Suppressor macrophage treated with lipopolysaccharide for 4 hours (primary cell): ENCODE data around the gene OLFM1.
A peak's percentile ranks its signal among the peaks of the same experiment; 100 is the strongest.
"Not testable (repeated sequence)": the region's sequence is repeated elsewhere in the genome, so short reads cannot be mapped to it uniquely, and the experiment has no call there.

Experiments used
- DNase-seq: peaks from one replicate; pipeline ENCODE4 v3.0.0-alpha.2; 2020

The OLFM1 gene

DNA sequence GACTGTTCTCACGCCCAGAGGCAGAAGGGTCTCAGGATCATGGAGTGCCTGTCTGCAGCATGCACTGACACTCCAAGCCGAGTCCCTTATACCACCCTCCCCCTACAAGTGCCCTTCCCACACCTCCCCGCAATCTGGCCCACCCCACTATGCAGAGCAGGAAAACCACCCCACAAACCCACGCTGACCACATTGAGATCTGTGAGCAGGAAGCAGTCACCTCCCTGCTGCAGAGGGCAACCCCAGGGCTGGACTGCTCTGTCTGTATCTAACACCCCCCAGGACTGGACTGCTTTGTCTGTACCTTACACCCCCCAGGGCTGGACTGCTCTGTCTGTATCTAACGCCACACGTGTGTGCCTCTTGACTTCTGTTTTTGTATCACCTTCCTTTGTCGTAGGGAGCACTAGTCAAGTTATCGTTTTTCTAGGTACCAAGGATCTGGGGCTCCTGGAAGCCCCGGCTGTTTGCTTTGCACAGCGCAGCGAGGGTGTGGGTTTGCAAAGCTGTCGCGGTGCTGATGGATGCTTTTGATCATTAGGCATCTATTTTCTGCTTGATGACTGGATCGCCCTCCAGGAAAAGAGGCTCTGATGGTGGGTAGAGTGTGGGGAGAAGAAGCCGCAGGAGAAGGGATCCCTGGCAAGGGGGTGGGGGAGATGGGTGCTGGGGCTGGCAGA, 21.5 kb downstream of the OLFM1 start:
- DNase-seq = no peak

DNA sequence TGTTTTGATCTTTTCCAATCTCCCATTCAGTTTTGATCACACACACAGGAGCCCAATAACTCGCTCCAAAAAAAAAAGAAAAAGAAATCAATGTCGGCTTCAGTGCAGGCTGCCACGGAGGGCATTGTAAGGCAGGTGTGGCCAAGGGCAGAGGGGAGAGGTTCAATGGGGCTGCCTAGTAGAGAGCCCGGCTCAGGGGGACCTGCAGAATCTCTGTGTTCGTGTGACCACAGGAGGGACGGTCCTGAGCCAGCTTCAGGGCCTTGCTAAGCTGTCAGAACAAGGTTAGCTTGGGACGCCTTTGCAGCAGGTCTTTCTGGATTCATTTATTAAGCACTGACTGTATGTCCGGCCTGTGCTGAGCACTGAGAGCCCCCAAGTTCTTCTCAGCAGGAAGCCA, 22.2 kb downstream of the OLFM1 start:
- no peak for DNase-seq

DNA sequence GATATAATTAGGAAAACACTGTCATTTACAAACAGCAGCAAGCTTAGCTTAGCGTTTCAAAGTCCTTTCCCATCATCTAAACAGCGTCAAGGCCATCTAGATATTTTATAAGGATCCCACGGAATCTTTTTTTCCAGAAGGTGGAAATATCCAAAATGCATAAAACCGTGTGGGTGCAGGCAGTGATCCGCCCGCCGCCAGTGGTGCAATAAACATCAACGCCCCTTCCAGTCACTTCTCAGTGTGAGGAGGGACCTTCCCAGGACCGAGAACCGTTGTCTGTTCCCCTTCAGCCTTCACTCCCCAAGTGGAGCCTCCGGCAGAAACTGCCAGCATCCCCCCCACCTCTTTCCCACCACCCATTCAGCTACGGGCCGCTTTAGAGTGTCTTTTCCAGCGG, 22.9 kb downstream of the OLFM1 start:
- DNase-seq = no peak

DNA sequence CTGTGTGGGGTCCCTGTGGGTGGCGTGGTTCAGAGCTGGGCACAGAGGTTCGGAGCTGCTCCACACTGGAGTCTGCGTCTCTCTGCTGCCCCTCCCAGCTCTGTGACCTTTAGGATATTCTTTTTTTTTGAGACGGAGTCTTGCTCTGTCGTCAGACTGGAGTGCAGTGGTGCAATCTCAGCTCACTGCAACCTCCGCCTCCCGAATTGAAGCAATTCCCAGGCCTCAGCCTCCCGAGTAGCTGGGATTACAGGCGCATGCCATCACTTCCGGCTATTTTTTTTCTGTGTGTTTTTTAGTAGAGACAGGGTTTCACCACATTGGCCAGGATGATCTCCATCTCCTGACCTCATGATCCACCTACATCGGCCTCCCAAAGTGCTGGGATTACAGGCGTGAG, 24.1 kb downstream of the OLFM1 start:
- DNase-seq = not testable (repeated sequence)

DNA sequence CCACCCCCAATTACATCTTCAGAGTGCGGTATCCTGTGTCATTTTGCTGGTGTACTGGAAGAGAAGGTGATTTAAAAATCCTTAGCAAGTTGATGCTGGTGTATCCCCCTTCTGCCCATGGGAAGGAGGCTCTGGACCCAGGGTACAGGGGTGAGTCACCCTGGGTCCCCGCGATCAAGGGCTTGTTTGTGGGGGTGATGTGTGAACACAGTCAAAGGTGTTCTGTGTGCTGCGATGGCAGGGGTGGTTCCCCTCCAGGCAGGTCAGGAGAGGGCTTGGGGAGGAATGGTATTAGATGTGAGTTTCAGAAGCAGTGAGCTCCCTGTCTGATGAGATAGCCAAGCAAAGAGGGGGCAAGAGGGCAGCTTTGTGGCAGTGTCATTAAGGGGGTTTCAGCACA, 28.9 kb downstream of the OLFM1 start:
- no peak for DNase-seq

DNA sequence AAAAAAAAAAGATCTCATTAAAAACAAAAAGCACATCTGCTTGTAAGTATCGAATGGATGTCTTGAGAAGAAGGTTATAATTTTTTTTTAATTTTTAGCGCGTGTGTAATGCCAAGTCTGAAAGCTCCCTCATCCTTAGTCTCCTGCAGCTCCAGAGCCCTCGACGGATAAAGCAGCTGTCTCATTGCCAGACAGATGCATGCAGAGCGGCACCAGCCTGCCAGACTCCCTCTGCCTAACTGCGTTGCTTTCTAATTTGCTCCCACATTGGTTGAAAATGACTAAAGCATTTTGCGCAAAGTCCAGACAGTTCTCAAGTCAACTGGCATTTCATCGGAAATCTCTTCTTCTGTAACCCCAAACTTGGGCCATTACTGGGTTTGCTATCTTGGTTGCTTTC, 29.4 kb downstream of the OLFM1 start:
- DNase-seq = no peak

DNA sequence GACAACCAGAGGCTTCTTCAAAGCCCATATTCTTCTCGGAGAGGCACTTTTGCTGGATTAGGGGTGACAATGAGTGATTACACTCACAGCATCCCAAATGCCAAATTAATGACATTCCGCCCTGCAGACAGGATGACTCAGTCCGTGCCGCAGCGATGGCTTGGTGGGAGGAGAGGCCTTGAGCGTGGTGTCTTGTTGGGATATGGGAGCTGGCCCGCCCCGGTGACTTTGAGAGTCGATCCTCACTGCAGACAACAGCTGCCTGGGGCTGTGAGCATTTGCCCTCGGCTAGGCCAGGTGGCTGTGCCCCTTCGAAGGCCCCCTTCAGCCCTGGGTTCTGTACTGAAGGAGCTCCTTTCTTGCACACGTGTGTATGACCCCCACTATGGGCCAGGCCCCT, 29.8 kb downstream of the OLFM1 start:
- no peak for DNase-seq

DNA sequence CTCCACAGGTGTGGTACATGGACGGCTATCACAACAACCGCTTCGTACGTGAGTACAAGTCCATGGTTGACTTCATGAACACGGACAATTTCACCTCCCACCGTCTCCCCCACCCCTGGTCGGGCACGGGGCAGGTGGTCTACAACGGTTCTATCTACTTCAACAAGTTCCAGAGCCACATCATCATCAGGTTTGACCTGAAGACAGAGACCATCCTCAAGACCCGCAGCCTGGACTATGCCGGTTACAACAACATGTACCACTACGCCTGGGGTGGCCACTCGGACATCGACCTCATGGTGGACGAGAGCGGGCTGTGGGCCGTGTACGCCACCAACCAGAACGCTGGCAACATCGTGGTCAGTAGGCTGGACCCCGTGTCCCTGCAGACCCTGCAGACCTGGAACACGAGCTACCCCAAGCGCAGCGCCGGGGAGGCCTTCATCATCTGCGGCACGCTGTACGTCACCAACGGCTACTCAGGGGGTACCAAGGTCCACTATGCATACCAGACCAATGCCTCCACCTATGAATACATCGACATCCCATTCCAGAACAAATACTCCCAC, 32.1 kb downstream of the OLFM1 start:
- no peak for DNase-seq

DNA sequence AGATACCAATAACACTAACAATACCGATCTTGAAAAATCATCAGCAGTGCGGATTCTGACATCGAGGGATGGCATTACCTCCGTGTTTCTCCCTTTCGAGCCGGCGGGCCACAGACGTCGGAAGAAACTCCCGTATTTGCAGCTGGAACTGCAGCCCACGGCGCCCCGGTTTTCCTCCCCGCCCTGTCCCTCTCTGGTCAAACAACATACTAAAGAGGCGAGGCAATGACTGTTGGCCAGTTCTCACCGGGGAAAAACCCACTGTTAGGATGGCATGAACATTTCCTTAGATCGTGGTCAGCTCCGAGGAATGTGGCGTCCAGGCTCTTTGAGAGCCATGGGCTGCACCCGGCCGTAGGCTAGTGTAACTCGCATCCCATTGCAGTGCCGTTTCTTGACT, 32.8 kb downstream of the OLFM1 start:
- DNase-seq = no peak

DNA sequence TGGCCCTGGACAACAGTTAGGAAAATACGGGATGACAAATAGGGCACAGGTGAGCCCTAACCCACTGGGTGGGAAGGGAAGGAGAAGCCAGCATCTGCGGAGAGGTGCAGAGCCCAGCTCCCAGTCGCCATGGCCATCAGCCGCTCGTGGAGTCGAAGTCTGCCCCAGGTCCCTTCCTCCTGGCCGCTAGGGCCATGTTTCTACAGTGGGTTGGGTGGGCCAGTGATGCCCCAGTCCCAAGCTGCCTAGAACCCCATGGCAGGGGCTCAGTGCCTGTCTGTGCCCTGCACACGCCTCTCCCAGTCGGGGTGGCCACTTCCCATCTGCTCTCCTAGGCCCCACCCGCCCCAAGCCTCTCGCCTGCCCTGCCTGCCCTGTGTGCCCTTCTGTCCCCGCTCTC, 34.8 kb downstream of the OLFM1 start:
- no peak for DNase-seq

DNA sequence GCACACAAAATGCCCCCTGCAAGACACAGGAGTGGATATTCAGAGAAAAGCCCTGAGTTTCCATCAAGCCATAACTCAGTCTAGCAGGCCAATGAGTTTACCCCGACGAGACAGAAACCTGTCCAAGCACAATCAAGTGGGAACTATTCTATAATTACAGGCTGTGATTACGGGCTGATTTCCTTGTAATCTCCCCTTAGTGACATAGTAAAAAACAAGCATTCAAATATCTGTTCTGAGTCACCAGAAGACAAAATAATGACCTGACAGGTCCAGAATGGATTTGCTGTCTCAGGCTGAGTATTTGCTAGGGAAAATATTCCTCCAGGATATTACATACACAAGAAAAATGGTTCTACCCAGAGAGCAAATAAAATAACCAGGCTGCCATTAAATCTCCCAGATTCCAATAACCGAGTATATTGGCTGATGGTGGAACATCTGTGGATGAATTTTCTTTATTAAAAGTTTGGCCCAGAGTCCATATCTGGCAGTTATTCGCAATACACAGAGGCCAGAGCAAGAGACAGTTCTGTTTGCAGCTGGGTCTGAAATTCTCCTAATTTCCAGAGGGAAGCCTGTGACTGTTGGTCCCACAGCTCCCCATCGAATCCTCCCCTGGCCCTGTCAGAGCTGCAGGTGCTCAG, 35.8 kb downstream of the OLFM1 start:
- no peak for DNase-seq

DNA sequence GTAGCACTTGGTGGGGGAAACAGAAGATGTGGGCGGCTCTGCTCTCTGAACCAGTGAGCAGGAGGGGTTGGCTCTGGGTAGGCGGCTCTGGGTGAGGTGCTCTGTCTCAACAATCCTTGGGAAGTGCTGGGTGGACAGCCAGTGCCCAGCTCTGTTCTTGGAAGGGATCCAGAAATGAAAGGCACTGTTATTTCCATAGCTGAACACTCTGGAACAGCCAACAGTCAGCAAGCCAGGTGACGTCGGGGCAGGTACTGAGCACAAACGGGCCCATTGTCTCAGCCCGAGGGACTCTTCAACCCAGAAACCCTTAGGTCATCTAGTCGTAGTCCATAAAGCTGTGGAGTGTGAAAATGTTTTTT, 36.3 kb downstream of the OLFM1 start:
- no peak for DNase-seq

DNA sequence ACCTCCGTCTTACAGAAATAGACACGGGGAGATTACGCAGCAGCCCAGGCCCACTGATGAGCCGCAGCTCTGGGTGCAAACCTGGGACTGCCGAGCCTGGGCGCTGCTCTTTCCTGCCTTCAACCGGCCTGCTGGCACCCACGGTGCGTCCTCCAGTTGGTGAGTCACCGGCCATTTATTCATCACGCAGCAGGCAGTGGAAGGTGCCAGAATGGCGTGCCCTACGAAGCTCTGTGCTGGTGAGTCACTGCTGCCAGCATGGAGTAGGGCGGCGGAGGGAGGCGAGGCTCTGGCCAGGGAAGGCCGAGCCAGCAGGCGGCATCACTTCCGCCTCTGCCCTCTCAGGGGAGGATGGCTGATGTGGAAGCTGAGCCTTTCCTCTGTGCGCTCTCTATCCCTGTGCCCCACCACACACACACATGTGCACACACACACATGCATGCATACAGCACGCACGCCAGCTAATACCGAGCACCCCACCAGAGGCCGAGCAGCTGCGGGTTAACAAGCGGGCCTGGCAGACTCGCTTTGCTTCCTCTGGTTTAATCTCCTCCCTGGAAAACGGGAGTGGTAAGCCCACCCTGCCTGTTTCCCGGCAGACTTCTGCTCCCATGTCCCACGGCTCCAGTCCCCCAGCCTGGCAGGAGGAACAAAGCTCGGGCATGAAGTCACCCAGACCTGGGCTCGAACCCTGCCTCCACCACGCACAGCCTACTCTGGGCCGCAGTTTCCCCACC, 39.2 kb downstream of the OLFM1 start:
- no peak for DNase-seq

DNA sequence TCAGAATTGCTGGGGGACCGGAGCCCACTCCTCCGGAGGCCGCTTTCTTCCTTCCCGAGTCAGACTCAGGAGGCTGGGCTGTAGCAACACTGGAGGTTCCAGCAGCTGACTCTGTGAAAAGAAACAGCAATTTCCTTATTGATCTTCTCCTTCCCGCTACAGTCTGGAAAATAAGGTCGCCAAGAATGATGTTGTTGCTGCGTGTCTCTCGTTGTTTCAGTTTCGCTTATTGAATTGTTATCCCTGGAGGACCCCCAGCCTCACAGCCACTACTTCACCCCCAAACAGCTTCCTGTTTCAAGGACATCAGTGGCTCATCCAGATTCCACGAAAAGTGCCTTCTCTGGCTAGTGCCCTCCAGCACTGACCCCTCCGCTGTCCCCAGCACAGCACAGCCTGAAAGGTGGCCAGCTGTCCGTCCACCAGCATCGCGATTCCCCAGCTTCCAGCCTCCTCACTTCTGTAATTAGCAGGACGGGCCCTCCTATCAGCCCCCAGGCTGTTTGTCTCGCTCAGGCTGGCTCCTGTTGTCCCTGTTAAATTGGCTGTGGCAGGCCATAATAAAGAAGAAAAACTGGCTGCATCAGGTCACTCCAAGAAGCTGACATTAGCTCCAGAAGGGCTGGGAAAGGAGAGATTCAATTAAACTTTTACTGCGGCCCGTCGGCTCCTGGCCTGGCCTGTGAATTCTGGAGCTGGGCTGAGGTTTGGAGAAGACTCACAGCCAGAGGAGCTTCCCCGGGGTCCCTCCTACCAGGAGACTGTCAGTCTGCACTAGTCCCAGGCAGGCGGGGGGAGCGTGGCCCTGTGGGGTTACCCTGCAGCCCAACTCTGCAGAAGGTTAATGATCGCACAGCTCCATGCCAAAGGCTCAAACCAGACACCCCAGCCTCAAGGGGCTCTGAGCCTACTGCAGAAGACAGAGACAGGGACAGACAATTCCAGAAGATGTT, 40.5 kb downstream of the OLFM1 start:
- DNase-seq = no peak

DNA sequence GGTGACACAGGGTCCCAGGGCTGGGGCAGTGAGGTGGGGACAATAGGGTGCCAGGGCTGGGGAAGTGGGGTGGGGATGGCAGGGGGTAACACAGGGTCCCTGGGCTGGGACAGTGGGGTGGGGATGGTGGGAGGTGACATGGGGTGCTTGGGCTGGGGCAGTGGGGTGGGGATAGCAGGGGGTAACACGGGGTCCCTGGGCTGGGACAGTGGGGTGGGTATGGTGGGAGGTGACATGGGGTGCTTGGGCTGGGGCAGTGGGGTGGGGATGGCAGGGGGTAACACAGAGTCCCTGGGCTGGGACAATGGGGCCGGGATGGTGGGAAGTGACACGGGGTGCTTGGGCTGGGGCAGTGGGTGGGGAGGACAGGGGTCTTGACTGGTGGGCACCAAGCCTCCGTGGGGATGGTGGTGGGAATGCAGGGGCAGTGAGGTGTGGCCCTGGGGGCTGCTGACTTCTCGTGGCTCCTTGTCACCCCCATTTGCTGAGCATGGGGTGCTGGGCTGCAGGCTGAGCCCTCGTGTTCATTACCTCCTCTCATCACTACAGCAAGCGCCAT, 41.7 kb downstream of the OLFM1 start:
- no peak for DNase-seq

DNA sequence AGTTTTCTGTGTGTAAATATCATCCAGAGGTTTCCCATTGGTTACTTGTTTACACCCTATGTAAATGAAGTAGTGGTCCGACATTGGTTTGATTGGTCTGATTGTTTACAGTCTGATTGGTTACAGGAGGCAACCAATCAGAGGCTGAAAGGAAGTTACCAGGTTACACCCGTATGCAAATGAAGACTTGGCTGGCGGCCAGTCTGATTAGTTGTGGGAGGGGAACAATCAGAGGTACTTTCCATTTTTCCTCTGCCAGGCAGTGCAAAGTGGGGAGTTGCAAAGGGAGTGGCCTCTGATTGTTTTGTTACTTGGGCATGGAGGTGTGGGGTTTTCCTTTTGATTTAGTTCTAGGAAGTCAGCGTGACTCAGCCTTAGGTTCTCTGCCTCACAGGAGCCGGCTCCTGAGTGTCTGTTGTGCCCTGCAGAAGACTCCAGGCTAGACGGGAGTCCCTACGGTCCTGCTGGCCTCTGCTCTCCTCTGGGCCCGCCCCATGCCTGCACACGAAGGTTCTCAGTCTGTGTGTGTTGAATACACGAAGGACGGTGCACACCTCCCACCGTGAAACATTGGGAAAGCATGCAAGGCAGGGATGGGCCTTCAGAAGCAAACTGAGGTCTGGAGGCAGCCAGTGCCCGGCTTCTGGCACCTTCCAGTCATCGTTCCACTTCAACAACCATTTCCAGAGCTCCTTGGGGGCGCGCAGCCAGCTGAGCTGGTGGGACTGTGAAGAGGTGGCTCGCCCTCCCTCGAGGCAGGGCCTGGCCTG, 42.9 kb downstream of the OLFM1 start:
- peak; percentile 75 for DNase-seq

DNA sequence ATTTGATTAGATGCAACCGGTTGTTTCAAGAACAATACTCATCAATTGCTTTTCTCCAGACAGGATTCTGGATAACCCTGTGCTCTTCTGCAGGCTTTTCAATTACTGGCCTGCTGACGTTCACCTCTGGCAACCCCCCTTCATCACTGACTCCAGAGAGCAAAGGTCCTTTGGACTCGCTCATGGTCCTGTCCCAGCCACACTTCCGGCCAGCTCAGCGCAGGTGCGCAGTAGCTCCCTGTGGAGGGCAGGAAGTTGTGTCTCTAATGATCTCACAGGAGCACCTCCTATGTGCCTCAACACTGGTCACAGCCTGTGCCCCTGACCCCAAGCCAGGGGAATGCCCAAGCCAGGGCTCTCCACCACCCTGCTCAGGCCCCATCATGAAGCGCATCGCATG, 44.0 kb downstream of the OLFM1 start:
- DNase-seq = no peak

DNA sequence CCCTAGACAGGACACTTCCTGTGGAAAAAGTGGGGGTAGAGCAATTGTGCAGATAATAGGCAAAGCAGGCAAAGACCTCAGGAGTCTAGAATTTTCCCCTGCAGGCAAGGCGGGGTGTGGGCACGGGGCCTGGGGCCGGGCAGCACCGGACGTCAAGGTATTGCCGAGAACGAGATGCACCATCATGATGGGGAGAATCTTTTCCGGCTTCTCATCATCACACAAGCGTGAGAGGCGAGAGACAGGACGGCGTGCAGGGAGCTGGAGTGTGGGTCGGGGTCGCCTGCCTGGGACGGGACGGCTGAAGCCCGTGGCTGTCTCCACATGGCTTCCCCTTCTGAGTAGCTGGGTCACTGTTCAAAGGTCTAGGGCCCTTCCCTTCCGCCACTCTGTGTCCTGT, 44.5 kb downstream of the OLFM1 start:
- DNase-seq = no peak

DNA sequence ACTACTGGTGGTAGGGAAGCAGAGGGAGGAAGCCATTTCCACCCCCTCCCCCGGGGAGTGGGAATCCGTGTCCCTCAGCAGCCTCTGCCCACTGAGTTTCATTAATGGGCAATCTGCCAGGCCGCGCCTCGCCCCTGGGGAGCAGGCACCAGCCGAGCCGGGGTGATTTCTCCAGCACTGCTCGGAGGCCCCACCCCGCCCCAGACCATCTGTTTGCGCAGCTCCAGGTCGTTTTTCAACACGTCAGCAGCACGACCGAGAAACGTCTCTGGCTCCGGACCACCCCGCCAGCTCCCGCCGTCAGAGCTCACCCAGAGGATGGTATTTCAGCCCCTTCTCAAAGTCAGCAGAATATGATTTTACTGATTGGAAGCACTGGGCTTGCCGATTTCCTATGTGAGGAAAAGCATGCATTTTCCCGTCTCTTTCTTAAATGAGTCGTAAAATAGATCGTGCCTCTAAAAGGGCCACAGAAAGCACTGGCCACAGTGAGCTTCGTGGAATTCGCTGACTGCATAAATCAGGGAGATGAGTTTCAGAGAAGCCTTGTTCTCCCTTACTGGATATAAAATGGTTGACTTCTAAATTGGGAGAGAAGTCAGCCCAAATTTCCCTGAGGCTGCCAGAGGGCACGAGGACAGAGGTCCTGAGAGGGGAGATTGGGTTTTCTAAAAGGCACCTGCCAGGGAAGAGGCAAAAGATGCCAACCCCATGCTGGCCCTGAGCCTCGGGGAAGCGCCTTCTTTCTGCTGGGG, 47.0 kb downstream of the OLFM1 start:
- DNase-seq = no peak

DNA sequence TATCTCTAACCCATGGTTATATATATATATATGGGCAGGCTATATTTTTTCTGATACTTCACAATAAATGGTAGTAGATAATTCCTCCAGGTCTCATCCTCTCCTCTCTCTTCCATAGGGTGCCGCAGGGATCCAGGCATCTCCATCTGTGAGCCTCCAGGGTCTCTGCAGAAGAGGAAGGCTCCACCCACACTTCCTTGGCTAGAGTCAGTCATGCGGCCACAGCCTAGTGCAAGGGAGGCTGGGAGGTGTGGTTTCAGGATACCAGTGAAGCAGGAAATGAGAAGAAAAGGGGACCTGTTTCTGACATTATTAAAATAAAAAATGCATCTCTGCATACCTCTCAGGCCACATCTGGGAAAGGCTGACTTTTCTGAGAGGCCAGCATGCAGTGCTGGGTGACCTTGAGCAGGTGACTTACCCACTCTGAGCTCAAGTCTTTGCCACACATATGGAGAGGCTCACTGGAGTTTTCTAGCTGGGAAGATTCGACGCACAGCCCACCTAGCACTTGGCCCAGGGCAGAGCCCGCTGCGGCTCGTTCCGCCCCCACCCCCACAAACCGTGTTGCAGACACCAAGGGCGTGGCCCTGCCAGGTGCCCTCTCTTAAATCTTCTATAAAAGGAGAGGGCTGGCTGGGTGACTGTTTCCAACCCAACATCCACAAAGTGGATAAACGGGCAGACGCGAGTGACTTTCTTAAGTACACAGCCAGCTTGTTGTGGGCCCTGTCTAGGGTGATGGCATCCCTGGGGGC, 47.9 kb downstream of the OLFM1 start:
- peak; percentile 4 for DNase-seq
